CD14-positive monocyte (primary cell): ENCODE measurements around the gene SMG6. TPM values are rescaled to one million over a fixed set of nuclear protein-coding genes. Genes with fewer than 3 reads are reported as not detected.
A peak's percentile ranks its signal among the peaks of the same experiment; 100 is the strongest.

Experiments used
- DNase-seq, 3 donors: peaks; one replicate each; pipeline ENCODE4 v3.0.0-alpha.2; 2011 to 2022
- H2AFZ ChIP-seq: 2 replicates; pipeline ENCODE4 v1.6.0; 2012; ENCODE audit warnings: mild to moderate bottlenecking, low read depth, low read length, inconsistent platforms; ENCODE audit not compliant: insufficient read depth, poor library complexity, severe bottlenecking
- H3K27ac ChIP-seq, 2 donors: 1 replicate in 1 of 2; 2 replicates in 1 of 2; pipeline ENCODE4 v1.5.1; 2012 to 2013; ENCODE audit warnings: low read length in 2 of 2, control low read depth in 1 of 2, inconsistent platforms in 1 of 2, low read depth in 1 of 2, mild to moderate bottlenecking in 1 of 2
- H3K27me3 ChIP-seq, 2 donors: one replicate each; pipeline versions ENCODE4 v1.6.0 to v1.6.1; 2011 to 2013; ENCODE audit warnings: low read length in 2 of 2; ENCODE audit not compliant: control insufficient read depth in 2 of 2, insufficient read depth in 2 of 2
- H3K36me3 ChIP-seq, 2 donors: replicated peaks in 1 of 2; 1 replicate in 1 of 2; 2 replicates in 1 of 2; pipeline versions ENCODE4 v1.5.1 to v1.6.1; 2012 to 2013; ENCODE audit warnings: low read length in 2 of 2, control low read depth in 1 of 2, inconsistent platforms in 1 of 2, mild to moderate bottlenecking in 1 of 2; ENCODE audit not compliant: insufficient read depth in 2 of 2, control insufficient read depth in 1 of 2
- H3K4me1 ChIP-seq, 2 donors: 1 replicate in 1 of 2; 2 replicates in 1 of 2; pipeline versions ENCODE4 v1.5.1 to v1.6.1; 2012 to 2013; ENCODE audit warnings: low read length in 2 of 2, control low read depth in 1 of 2, inconsistent platforms in 1 of 2, mild to moderate bottlenecking in 1 of 2, moderate library complexity in 1 of 2; ENCODE audit not compliant: insufficient read depth in 2 of 2, control insufficient read depth in 1 of 2
- H3K4me2 ChIP-seq: replicated peaks from 2 replicates; pipeline ENCODE3; 2012; ENCODE audit warnings: low read length, moderate library complexity, mild to moderate bottlenecking; ENCODE audit not compliant: poor library complexity, severe bottlenecking; ENCODE audit errors: extremely low read depth
- H3K4me3 ChIP-seq, 3 experiments: fragments of 200-600 bp in 1 of 3; sonication (generic) in 1 of 3; replicated peaks in 1 of 3; 1 replicate in 2 of 3; 2 replicates in 1 of 3; pipeline ENCODE4 v1.5.1; 2011 to 2013; ENCODE audit warnings: low read length in 3 of 3, mild to moderate bottlenecking in 3 of 3, control low read depth in 2 of 3, low read depth in 2 of 3, inconsistent platforms in 1 of 3, moderate library complexity in 1 of 3
- H3K79me2 ChIP-seq: 2 replicates; pipeline ENCODE4 v1.6.0; 2012; ENCODE audit warnings: mild to moderate bottlenecking, control low read depth, inconsistent platforms, low read length, moderate library complexity; ENCODE audit not compliant: insufficient read depth
- H3K9ac ChIP-seq: 2 replicates; pipeline ENCODE4 v1.6.0; 2017; ENCODE audit warnings: low read length, mild to moderate bottlenecking; ENCODE audit not compliant: insufficient read depth, poor library complexity, severe bottlenecking
- H3K9me3 ChIP-seq, 2 donors: replicated peaks in 1 of 2; 1 replicate in 1 of 2; 2 replicates in 1 of 2; pipeline versions ENCODE4 v1.5.1 to v1.6.1; 2012 to 2013; ENCODE audit warnings: low read length in 2 of 2, control low read depth in 1 of 2; ENCODE audit not compliant: control insufficient read depth in 1 of 2, insufficient read depth in 1 of 2
- H4K20me1 ChIP-seq: 2 replicates; pipeline ENCODE4 v1.6.0; 2012; ENCODE audit warnings: mild to moderate bottlenecking, low read length, control low read depth, moderate library complexity; ENCODE audit not compliant: insufficient read depth
- H3K27ac Mint-ChIP-seq, 7 donors: one replicate each; pipeline ENCODE4 v1.8.0; 2020; ENCODE audit warnings: mild to moderate bottlenecking in 7 of 7, mixed read lengths in 7 of 7, moderate library complexity in 6 of 7, inconsistent platforms in 2 of 7
- H3K27me3 Mint-ChIP-seq, 3 donors: one replicate each; pipeline ENCODE4 v1.8.0; 2021 to 2022; ENCODE audit warnings: low read depth in 3 of 3, mild to moderate bottlenecking in 3 of 3, mixed read lengths in 3 of 3, moderate library complexity in 3 of 3, inconsistent platforms in 1 of 3
- H3K36me3 Mint-ChIP-seq, 2 donors: one replicate each; pipeline ENCODE4 v1.8.0; 2020; ENCODE audit warnings: mixed read lengths in 2 of 2, inconsistent platforms in 1 of 2, mild to moderate bottlenecking in 1 of 2
- H3K4me1 Mint-ChIP-seq: one replicate; pipeline ENCODE4 v1.8.0; 2020; ENCODE audit warnings: mild to moderate bottlenecking, mixed read lengths
- H3K4me3 Mint-ChIP-seq, 2 donors: one replicate each; pipeline ENCODE4 v1.8.0; 2020; ENCODE audit warnings: mild to moderate bottlenecking in 2 of 2, mixed read lengths in 2 of 2, moderate library complexity in 1 of 2
- H3K9me3 Mint-ChIP-seq, 7 donors: one replicate each; pipeline ENCODE4 v1.8.0; 2020 to 2022; ENCODE audit warnings: mixed read lengths in 7 of 7, mild to moderate bottlenecking in 6 of 7, moderate library complexity in 6 of 7, inconsistent platforms in 2 of 7
- CTCF ChIP-seq: fragments of 200-600 bp; IDR thresholded peaks from one replicate; pipeline ENCODE4 v1.8.0; 2022; ENCODE audit warnings: antibody characterized with exemption, mild to moderate bottlenecking
- WGBS: methylation state at CpG from one replicate; pipeline ENCODE4 v1.1.5; 2013; ENCODE audit warnings: missing lambda C conversion rate; ENCODE audit not compliant: insufficient coverage; 5-methylcytosine and 5-hydroxymethylcytosine counted together
- intact Hi-C, 2 donors: fragments of 100-400 bp; cut with micrococcal nuclease; formaldehyde crosslinking; loops; one replicate each; pipeline versions ENCODE4 v1.15.0 to v1.15.1; 2023
- polyA plus RNA-seq, 3 donors: library from polyadenylated mRNA; depleted of rRNA in 1 of 3; unstranded in 2 of 3; stranded (reverse) in 1 of 3; fragments of 300-500 nt in 2 of 3; fragments of >200 nt in 1 of 3; fragmentation: Illumina TruSeq in 2 of 3; gene quantifications; 1 replicate in 2 of 3; 2 replicates in 1 of 3; pipeline ENCODE4 v1.2.3, GENCODE V29; 2012 to 2021

SMG6 gene
- polyA plus RNA-seq, 3 donors: 0.67 to 7.1 (median 1.1) TPM

- H3K4me3 Mint-ChIP-seq: no peak overlapping the region
- DNase-seq: no peak
- H3K9ac ChIP-seq: no peak overlapping the region
- no peak overlapping the region for H3K27ac Mint-ChIP-seq
- no peak overlapping the region for H3K27ac ChIP-seq
- H3K4me2 ChIP-seq: no peak overlapping the region
- TF ChIP-seq CTCF: no peak
- no peak overlapping the region for H2AFZ ChIP-seq
- H3K27me3 Mint-ChIP-seq: no peaks in the 10 kb centered on the region
- peaks cover 6% of the 10 kb centered on the region for H4K20me1 ChIP-seq
- H3K9me3 Mint-ChIP-seq: peaks cover 0 to 1% (median 0%) of the 10 kb centered on the region in 7 donors
- intact Hi-C loops: loop anchor here in 1 of 2 donors (10.0 kb wide), 1 partner anchor 342 kb away; no protein-coding TSS in a partner anchor
- no peaks in the 10 kb centered on the region for H3K4me1 Mint-ChIP-seq
- H3K79me2 ChIP-seq: no peaks in the 10 kb centered on the region
- H3K4me3 ChIP-seq: no peak overlapping the region
- peaks cover 17 to 46% of the 10 kb centered on the region in 2 donors for H3K36me3 ChIP-seq
- H3K36me3 Mint-ChIP-seq: peaks cover 52 to 55% of the 10 kb centered on the region in 2 donors
- no CpG with 5 or more reads among the region's 4 CpGs for WGBS
- H3K9me3 ChIP-seq: no peaks in the 10 kb centered on the region
- no peaks in the 10 kb centered on the region for H3K4me1 ChIP-seq
- no peaks in the 10 kb centered on the region for H3K27me3 ChIP-seq
Observed at GRCh38 chr17:2247005-2247404, 56.6 kb downstream of the SMG6 start.

GRCh38 chr17:2244545-2245525 is 58.8 kb downstream of the SMG6 start:
- intact Hi-C loops: loop anchor here (1.0 to 10.0 kb wide), 4 partner anchors 88 to 340 kb away; partner anchors contain the start of gene HIC1 (in 1 of the 2)
- Mint-ChIP-seq H3K9me3 (peaks cover 0 to 1% (median 0%) of the 10 kb centered on the region in 7 donors), H3K4me1 (no peaks in the 10 kb centered on the region), H3K27ac (no peak overlapping the region), H3K36me3 (peaks cover 57 to 62% of the 10 kb centered on the region in 2 donors), H3K4me3 (no peak overlapping the region), H3K27me3 (no peaks in the 10 kb centered on the region)
- Histone ChIP-seq H3K4me1 (no peaks in the 10 kb centered on the region), H3K36me3 (peaks cover 17 to 54% of the 10 kb centered on the region in 2 donors), H2AFZ (no peak overlapping the region), H3K4me3 (no peak overlapping the region), H3K9me3 (no peaks in the 10 kb centered on the region), H3K27ac (no peak overlapping the region), H3K79me2 (no peaks in the 10 kb centered on the region), H3K27me3 (no peaks in the 10 kb centered on the region), H4K20me1 (peaks cover 10% of the 10 kb centered on the region), H3K4me2 (no peak overlapping the region), H3K9ac (no peak overlapping the region)
- peak; percentile 93 for TF ChIP-seq CTCF
- DNase-seq: peak; percentile 68 to 79 (median 77)
- WGBS: 29% methylated on average over 4 of the region's 7 CpGs
